Psoas muscle (tissue), 8 donors: ENCODE data around the gene EHMT1. TPM values are rescaled to one million over a fixed set of nuclear protein-coding genes. Genes with fewer than 3 reads are reported as not detected.

Experiments used
- ATAC-seq, 4 donors: fragments of 200-7000 bp; cut with Tn5 transposase; one replicate each; pipeline ENCODE4 v1.9.1; 2020; ENCODE audit warnings: moderate library complexity in 3 of 4, mild to moderate bottlenecking in 2 of 4
- DNase-seq, 2 donors: peaks; one replicate each; pipeline ENCODE4 v3.0.0-alpha.2; 2020
- H3K27ac ChIP-seq: fragments of 200-600 bp; one replicate; pipeline ENCODE4 v1.8.0; 2022
- H3K27me3 ChIP-seq, 3 donors: fragments of 200-600 bp in 1 of 3; one replicate each; pipeline versions ENCODE4 v1.6.1 to v1.8.0; 2013 to 2022; ENCODE audit warnings: low read length in 2 of 3, mild to moderate bottlenecking in 2 of 3, moderate library complexity in 1 of 3; ENCODE audit not compliant: insufficient read depth in 3 of 3
- H3K36me3 ChIP-seq, 2 donors: fragments of 200-600 bp in 1 of 2; one replicate each; pipeline versions ENCODE4 v1.6.1 to v1.8.0; 2013 to 2022; ENCODE audit warnings: low read depth in 1 of 2, mild to moderate bottlenecking in 1 of 2, moderate library complexity in 1 of 2; ENCODE audit not compliant: insufficient read depth in 1 of 2
- H3K4me1 ChIP-seq: fragments of 200-600 bp; one replicate; pipeline ENCODE4 v1.8.0; 2022
- H3K4me3 ChIP-seq: fragments of 200-600 bp; one replicate; pipeline ENCODE4 v1.8.0; 2022; ENCODE audit warnings: mild to moderate bottlenecking
- H3K9me3 ChIP-seq: fragments of 200-600 bp; one replicate; pipeline ENCODE4 v1.8.0; 2022
- WGBS, 3 donors: extraction: QIAGEN DNeasy Blood & Tissue Kit; methylation state at CpG; one replicate each; pipeline versions ENCODE4 v1.1.6 to v1.1.7; 2013; 5-methylcytosine and 5-hydroxymethylcytosine counted together
- intact Hi-C, 2 donors: fragments of 100-400 bp; cut with DNase I; formaldehyde crosslinking; loops; one replicate each; pipeline versions ENCODE4 v1.11.0 to v1.14.2; 2022
- polyA plus RNA-seq, 3 donors: library from polyadenylated mRNA; stranded (reverse); fragments of 200-250 nt; gene quantifications; one replicate each; pipeline ENCODE4 v1.2.3, GENCODE V29; 2013
- total RNA-seq, 4 donors: library from RNA; stranded (reverse); fragmentation: NEBNext Ultra II Directional in 2 of 4; extraction: Animal tissue kit (Norgen Biotek cat#: 25700) in 2 of 4; gene quantifications; one replicate each; pipeline versions ENCODE4 v1.2.1 to v1.2.4, GENCODE V29; 2021 to 2023
- TF ChIP-seq, protein P1 (sequence below): fragments of 200-600 bp; IDR thresholded peaks from one replicate; pipeline ENCODE4 v1.8.0; 2022; ENCODE audit warnings: antibody characterized with exemption
- donor health status: healthy with polysubstance abuse.
- donor health status: DM: no; HTN: no; CAD: no; lungs with moderate emphysema.
- donor health status: Bipolar disorder and iron deficiency.
- donor health status: healthy.
- donor health status: DM: yes; HTN: yes; CAD: no.
- donor health status: DM: no; HTN: no; CAD: no.
- donor health status: DM: no; HTN: no; CAD: no.
- donor health status: DM: yes; HTN: yes; CAD: no.

The EHMT1 gene
- total and polyA plus RNA-seq, 7 donors, result 29.0 to 49.6 (median 31.2) TPM

DNA sequence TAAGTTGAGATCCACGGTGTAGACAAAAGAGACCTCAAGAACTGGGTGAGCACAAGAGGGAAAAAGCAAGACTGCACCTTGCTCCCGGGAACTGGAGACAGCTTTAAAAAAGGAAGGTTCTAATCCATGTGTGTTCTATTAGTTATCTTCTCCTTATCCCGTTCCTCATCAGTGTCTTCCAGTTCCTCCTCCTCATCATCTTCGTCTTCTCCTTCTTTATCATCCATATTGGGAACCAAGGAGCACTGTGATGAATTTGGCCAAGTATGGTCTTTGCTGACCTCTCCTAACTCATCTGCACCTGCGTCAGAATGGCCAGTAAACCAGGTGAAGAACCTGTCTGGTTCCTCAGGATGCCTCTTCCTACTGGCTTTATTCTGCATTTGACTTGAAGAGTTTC, 22.1 kb downstream of the EHMT1 start:
- no peak for ATAC-seq
- WGBS, 3 donors, result 94% methylated on average over 5 of the region's 5 CpGs

DNA sequence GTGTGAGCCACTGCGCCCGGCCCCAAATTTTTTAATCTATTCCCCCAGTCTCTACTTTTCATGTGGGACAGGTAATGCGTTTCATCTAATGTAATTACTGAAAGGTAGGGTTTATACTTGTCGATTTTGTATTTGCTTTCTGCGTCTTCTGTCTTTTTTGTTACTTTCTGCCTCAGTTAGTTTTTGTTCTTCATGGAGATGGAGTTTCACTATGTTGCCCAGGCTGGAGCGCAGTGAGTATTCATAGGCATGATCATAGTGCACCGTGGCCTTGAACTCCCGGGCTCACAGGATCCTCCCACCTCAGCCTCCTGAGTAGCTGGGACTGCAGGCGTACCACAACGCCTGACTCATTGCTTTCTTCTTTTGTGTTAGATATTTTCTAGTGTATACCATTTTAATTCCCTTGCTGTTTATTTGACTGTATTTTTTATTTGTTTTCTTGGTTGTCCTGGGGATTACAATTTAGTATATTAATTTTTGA, 23.4 kb downstream of the EHMT1 start:
- Histone ChIP-seq H3K27ac (no peak overlapping the region), H3K4me3 (no peak overlapping the region), H3K27me3 (no peaks in the 10 kb centered on the region), H3K36me3 (peaks cover 2 to 15% of the 10 kb centered on the region in 2 donors), H3K9me3 (no peaks in the 10 kb centered on the region), H3K4me1 (peaks cover 6% of the 10 kb centered on the region)
- TF ChIP-seq, protein P1, sequence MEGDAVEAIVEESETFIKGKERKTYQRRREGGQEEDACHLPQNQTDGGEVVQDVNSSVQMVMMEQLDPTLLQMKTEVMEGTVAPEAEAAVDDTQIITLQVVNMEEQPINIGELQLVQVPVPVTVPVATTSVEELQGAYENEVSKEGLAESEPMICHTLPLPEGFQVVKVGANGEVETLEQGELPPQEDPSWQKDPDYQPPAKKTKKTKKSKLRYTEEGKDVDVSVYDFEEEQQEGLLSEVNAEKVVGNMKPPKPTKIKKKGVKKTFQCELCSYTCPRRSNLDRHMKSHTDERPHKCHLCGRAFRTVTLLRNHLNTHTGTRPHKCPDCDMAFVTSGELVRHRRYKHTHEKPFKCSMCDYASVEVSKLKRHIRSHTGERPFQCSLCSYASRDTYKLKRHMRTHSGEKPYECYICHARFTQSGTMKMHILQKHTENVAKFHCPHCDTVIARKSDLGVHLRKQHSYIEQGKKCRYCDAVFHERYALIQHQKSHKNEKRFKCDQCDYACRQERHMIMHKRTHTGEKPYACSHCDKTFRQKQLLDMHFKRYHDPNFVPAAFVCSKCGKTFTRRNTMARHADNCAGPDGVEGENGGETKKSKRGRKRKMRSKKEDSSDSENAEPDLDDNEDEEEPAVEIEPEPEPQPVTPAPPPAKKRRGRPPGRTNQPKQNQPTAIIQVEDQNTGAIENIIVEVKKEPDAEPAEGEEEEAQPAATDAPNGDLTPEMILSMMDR, result no peak
- no peak for DNase-seq
- ATAC-seq, result no peak
- WGBS, 3 donors, result 96 to 97% (median 96%) methylated on average over 10 of the region's 10 CpGs
- intact Hi-C loops, result no loop called here

More for the DNA sequence above, 22.1 kb downstream of the EHMT1 start:
- Histone ChIP-seq H3K4me1 (peaks cover 6% of the 10 kb centered on the region), H3K27ac (no peak overlapping the region), H3K4me3 (no peak overlapping the region), H3K36me3 (peaks cover 2 to 9% of the 10 kb centered on the region in 2 donors), H3K27me3 (no peaks in the 10 kb centered on the region), H3K9me3 (no peaks in the 10 kb centered on the region)
- DNase-seq, result no peak
- intact Hi-C loops, result no loop called here
- TF ChIP-seq, protein P1, result no peak

DNA sequence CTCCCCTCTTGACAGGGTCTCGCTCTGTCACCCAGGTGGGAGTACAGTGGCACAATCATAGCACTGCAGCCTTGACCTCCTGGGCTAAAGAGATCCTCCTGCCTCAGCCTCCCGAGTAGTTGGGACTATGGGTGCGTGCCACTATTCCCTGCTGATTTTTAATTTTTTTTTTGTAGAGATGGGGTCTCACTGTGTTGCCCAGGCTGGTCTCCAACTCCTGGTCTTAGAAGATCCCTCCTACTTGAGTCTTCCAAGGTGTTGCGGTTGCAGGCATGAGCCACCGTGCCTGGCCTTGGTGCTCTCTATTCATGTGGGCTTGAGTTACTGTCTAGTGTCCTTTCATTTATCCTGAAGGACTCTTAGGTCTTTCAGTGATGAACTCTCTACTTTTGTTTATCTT, 24.1 kb downstream of the EHMT1 start:
- intact Hi-C loops, result no loop called here
- Histone ChIP-seq H3K9me3 (no peaks in the 10 kb centered on the region), H3K27ac (no peak overlapping the region), H3K4me1 (peaks cover 6% of the 10 kb centered on the region), H3K4me3 (no peak overlapping the region), H3K27me3 (no peaks in the 10 kb centered on the region), H3K36me3 (peaks cover 2 to 16% of the 10 kb centered on the region in 2 donors)
- WGBS, 3 donors, result 92 to 97% (median 96%) methylated on average over 5 of the region's 5 CpGs
- no peak for DNase-seq
- TF ChIP-seq, protein P1, result no peak
- ATAC-seq, result no peak

DNA sequence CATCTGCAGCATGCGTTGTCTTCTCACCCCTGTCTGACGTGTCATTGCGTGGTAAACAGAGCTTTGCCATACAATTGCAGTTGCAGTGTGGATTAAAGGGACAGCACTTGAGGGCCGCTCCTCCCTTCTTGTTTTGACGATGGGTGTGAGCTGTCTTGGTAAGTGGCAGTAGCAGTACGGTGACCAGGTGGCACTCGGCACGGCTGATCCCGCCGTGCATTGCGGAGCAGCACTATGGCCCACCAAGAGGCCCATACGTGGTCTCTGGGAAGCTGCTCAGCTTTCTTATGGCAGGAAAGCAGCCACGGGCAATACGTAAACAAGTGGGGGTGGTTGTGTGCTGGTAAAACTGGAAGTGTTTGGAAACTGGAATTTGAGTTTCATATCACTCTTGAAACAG, 25.1 kb downstream of the EHMT1 start:
- TF ChIP-seq, protein P1, result no peak
- Histone ChIP-seq H3K27ac (no peak overlapping the region), H3K4me1 (peaks cover 6% of the 10 kb centered on the region), H3K27me3 (no peaks in the 10 kb centered on the region), H3K4me3 (no peak overlapping the region), H3K36me3 (peaks cover 2 to 16% of the 10 kb centered on the region in 2 donors), H3K9me3 (no peaks in the 10 kb centered on the region)
- ATAC-seq, result no peak
- WGBS, 3 donors, result 94 to 95% (median 94%) methylated on average over 14 of the region's 14 CpGs
- intact Hi-C loops, result no loop called here
- DNase-seq, result no peak

DNA sequence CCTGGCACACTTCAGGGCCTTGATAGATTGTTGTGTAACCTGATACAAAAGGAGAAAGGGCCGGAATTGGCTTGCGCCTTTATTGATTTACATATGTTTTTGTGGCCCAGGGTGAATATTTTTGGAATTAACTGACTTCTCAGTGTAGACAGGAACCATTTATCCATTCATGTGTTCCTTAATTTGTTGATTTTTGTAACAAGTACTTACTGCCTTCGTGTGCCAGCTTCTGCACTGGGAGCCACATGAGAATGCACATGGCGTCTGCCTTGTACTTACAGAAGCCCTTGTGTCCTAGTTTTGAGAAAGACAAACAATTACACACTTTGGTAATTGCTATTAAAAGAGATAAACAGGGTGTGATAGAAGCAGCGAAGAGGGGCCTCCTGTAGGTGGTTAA, 26.4 kb downstream of the EHMT1 start:
- no peaks in the 10 kb centered on the region for H3K4me1 ChIP-seq
- no peaks in the 10 kb centered on the region for H3K9me3 ChIP-seq
- DNase-seq (no peak), ATAC-seq (no peak)
- WGBS, 3 donors, result 82 to 92% (median 83%) methylated on average over 5 of the region's 5 CpGs
- H3K27ac ChIP-seq, result no peak overlapping the region
- H3K4me3 ChIP-seq, result no peak overlapping the region
- H3K27me3 ChIP-seq, result no peaks in the 10 kb centered on the region
- TF ChIP-seq, protein P1, result no peak
- H3K36me3 ChIP-seq, result peaks cover 2 to 16% of the 10 kb centered on the region in 2 donors
- intact Hi-C loops, result no loop called here
